Measurements from ENCODE around the gene SNX14. TPM values are rescaled to one million over a fixed set of nuclear protein-coding genes. Genes with fewer than 3 reads are reported as not detected.
A peak's percentile ranks its signal among the peaks of the same experiment; 100 is the strongest.

Gene SNX14
- polyA plus RNA-seq, 1 of the 3 experiments (the other 2 are of a cell fraction): 40.4 TPM

- H2AFZ ChIP-seq (ENCODE audit: low read depth): no peak overlapping the region
- H3K4me3 ChIP-seq (ENCODE audit: low read depth in 2 of 2, low read length in 1 of 2): no peak overlapping the region
- H3K27ac ChIP-seq (ENCODE audit: low read depth in 2 of 2, low read length in 1 of 2): no peak overlapping the region
- CTCF ChIA-PET: interaction anchor here (0.9 to 2.3 kb wide), 3 partner anchors 9 to 16 kb away, joined by 3 to 14 read pairs (median 3); no protein-coding TSS in a partner anchor
- 65% methylated on average over 2 of the region's 2 CpGs for WGBS (ENCODE audit: low lambda C conversion rate)
- H3K9me2 ChIP-seq: no peaks in the 10 kb centered on the region
- H3K36me3 ChIP-seq (replicated peaks in 1 of 2; ENCODE audit: control insufficient read depth in 1 of 2, insufficient read depth in 2 of 2, low read length in 1 of 2): peaks cover 21 to 53% of the 10 kb centered on the region in 2 experiments
- DNase-seq: no peak
- peak; percentile 80 for TF ChIP-seq NFIC (IDR thresholded peaks at IDR 0.05; ENCODE audit: borderline replicate concordance)
- TF ChIP-seq NRF1 (IDR thresholded peaks at IDR 0.05; ENCODE audit: low read depth, low read length): no peak
- POLR2A ChIA-PET: no interaction called here
- peaks cover 62% of the 10 kb centered on the region for H3F3A ChIP-seq (replicated peaks; ENCODE audit: insufficient read depth)
- no peaks in the 10 kb centered on the region for H4K20me1 ChIP-seq (ENCODE audit: insufficient read depth)
- no peaks in the 10 kb centered on the region for H3K4me1 ChIP-seq (ENCODE audit: control insufficient read depth in 1 of 2, insufficient read depth in 2 of 2, low read depth in 1 of 2, low read length in 1 of 2)
- H3K9ac ChIP-seq: no peak overlapping the region
- no peaks in the 10 kb centered on the region for H3K9me3 ChIP-seq
- H3K4me2 ChIP-seq: no peak overlapping the region
- H3K79me2 ChIP-seq (ENCODE audit: insufficient read depth): no peaks in the 10 kb centered on the region
- H3K27me3 ChIP-seq (ENCODE audit: insufficient read depth): no peaks in the 10 kb centered on the region
Measured at GRCh38 chr6:85498596-85499258, 94.9 kb downstream of the SNX14 start.

GRCh38 chr6:85496856-85497255, 96.8 kb downstream of the SNX14 start:
- Histone ChIP-seq H3K4me3 (ENCODE audit: low read depth in 2 of 2, low read length in 1 of 2) (no peak overlapping the region), H3K4me1 (ENCODE audit: control insufficient read depth in 1 of 2, insufficient read depth in 2 of 2, low read depth in 1 of 2, low read length in 1 of 2) (no peaks in the 10 kb centered on the region), H3F3A (replicated peaks; ENCODE audit: insufficient read depth) (peaks cover 76% of the 10 kb centered on the region), H3K36me3 (replicated peaks in 1 of 2; ENCODE audit: control insufficient read depth in 1 of 2, insufficient read depth in 2 of 2, low read length in 1 of 2) (peaks cover 39 to 59% of the 10 kb centered on the region in 2 experiments), H3K9ac (no peak overlapping the region), H2AFZ (ENCODE audit: low read depth) (no peak overlapping the region), H3K27me3 (ENCODE audit: insufficient read depth) (no peaks in the 10 kb centered on the region), H3K4me2 (no peak overlapping the region), H3K9me2 (no peaks in the 10 kb centered on the region), H4K20me1 (ENCODE audit: insufficient read depth) (no peaks in the 10 kb centered on the region), H3K79me2 (ENCODE audit: insufficient read depth) (no peaks in the 10 kb centered on the region), H3K27ac (ENCODE audit: low read depth in 2 of 2, low read length in 1 of 2) (no peak overlapping the region), H3K9me3 (no peaks in the 10 kb centered on the region)
- TF ChIP-seq, protein P1, sequence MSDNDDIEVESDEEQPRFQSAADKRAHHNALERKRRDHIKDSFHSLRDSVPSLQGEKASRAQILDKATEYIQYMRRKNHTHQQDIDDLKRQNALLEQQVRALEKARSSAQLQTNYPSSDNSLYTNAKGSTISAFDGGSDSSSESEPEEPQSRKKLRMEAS (IDR thresholded peaks at IDR 0.05; ENCODE audit: low read depth): no peak
- TF ChIP-seq EZH2phosphoT487 (IDR thresholded peaks at IDR 0.05; ENCODE audit: borderline replicate concordance, low read depth) (no peak), TCF12 (IDR thresholded peaks at IDR 0.05) (no peak), EP300 (IDR thresholded peaks at IDR 0.05; ENCODE audit: borderline replicate concordance in 1 of 2, low read depth in 1 of 2, low read length in 1 of 2) (no peak), YY1 (IDR thresholded peaks at IDR 0.05; ENCODE audit: low read depth) (no peak), RFX5 (IDR thresholded peaks at IDR 0.05; ENCODE audit: low read length) (no peak), FOXJ3 (CRISPR knock-in tag; IDR thresholded peaks at IDR 0.05) (no peak), USF2 (IDR thresholded peaks at IDR 0.05; ENCODE audit: borderline replicate concordance, low read depth, low read length) (no peak), FOXM1 (IDR thresholded peaks at IDR 0.05; ENCODE audit: low read depth) (no peak), GATA2 (CRISPR knock-in tag; IDR thresholded peaks at IDR 0.05) (no peak), RXRA (IDR thresholded peaks at IDR 0.05; ENCODE audit: borderline replicate concordance, low read depth) (no peak)
- TF ChIP-seq, protein P2, sequence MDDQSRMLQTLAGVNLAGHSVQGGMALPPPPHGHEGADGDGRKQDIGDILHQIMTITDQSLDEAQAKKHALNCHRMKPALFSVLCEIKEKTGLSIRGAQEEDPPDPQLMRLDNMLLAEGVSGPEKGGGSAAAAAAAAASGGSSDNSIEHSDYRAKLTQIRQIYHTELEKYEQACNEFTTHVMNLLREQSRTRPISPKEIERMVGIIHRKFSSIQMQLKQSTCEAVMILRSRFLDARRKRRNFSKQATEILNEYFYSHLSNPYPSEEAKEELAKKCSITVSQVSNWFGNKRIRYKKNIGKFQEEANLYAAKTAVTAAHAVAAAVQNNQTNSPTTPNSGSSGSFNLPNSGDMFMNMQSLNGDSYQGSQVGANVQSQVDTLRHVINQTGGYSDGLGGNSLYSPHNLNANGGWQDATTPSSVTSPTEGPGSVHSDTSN (IDR thresholded peaks at IDR 0.05): no peak
- 93% methylated on average over 4 of the region's 5 CpGs for WGBS (ENCODE audit: low lambda C conversion rate)
- no peak for DNase-seq
- ChIA-PET POLR2A (no interaction called here), CTCF (interaction anchor here (1.1 kb wide), 2 partner anchors 13 to 14 kb away, joined by 4 to 5 read pairs; no protein-coding TSS in a partner anchor)

Measured in SK-N-SH (cell line).